Stimulated activated naive B cell treated with anti-CD40 and anti-IgM and Interleukin-4, amounts not matched to agents 10 μg/mL and 1 μg/mL and 100 μg/mL, for 72 hours (primary cell): Measurements from ENCODE around the gene BPIFB6.

Source experiments
- ATAC-seq, 2 donors: fragments of 150-1000 bp; cut with Tn5 transposase; replicated peaks; 2 replicates each; pipeline ENCODE4 v1.10.0; 2021; ENCODE audit warnings: moderate library complexity in 1 of 2
- DNase-seq: peaks from one replicate; pipeline ENCODE4 v3.0.0; 2021
- H3K27ac Mint-ChIP-seq: one replicate; pipeline ENCODE4 v1.8.0; 2022; ENCODE audit warnings: mild to moderate bottlenecking, mixed read lengths
- H3K27me3 Mint-ChIP-seq, 2 donors: one replicate each; pipeline ENCODE4 v1.8.0; 2022; ENCODE audit warnings: mixed read lengths in 2 of 2
- H3K36me3 Mint-ChIP-seq, 2 donors: one replicate each; pipeline ENCODE4 v1.8.0; 2022; ENCODE audit warnings: mixed read lengths in 2 of 2, mild to moderate bottlenecking in 1 of 2
- H3K4me1 Mint-ChIP-seq, 2 donors: one replicate each; pipeline ENCODE4 v1.8.0; 2022; ENCODE audit warnings: mixed read lengths in 2 of 2, mild to moderate bottlenecking in 1 of 2
- H3K4me3 Mint-ChIP-seq, 2 donors: one replicate each; pipeline ENCODE4 v1.8.0; 2022; ENCODE audit warnings: mild to moderate bottlenecking in 2 of 2, mixed read lengths in 2 of 2, moderate library complexity in 1 of 2
- H3K9me3 Mint-ChIP-seq, 2 donors: one replicate each; pipeline ENCODE4 v1.8.0; 2022; ENCODE audit warnings: mixed read lengths in 2 of 2, mild to moderate bottlenecking in 1 of 2

The BPIFB6 gene

DNA sequence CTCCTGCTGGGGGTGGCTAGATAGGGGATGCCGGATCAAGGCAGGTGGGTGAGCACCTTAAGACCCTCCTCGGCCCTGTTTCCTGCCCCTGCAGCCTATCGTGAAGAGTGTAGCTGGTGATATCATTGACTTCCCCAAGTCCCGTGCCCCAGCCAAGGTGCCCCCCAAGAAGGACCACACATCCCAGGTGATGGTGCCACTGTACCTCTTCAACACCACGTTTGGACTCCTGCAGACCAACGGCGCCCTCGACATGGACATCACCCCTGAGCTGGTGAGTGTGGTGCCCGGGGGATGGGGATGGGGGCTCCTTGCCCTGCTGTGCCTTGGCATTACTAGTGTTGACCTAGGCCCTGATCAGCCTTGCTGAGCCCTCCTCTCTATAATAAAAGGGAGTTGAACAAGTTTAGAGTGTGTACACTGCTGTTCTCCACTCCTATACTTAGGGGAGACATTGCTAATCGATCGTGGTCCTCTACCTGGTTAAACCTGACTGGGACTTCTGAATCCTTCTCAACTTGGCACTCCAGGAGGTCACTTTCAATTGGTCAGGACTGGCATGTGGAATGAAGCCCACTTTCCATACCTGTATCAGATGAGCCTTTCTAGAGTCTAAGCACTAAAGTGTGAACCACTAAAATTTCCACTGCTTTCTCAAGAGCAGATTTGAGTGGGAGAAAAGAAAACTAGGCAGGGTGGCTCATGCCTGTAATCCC, 33.3 kb downstream of the BPIFB6 start:
- no peaks in the 10 kb centered on the region for H3K4me1 Mint-ChIP-seq
- H3K27me3 Mint-ChIP-seq = peaks cover 0 to 6% of the 10 kb centered on the region in 2 donors
- ATAC-seq (no peak), DNase-seq (no peak)
- H3K9me3 Mint-ChIP-seq = no peaks in the 10 kb centered on the region
- H3K27ac Mint-ChIP-seq = no peak overlapping the region
- H3K36me3 Mint-ChIP-seq = no peaks in the 10 kb centered on the region
- no peak overlapping the region for H3K4me3 Mint-ChIP-seq

DNA sequence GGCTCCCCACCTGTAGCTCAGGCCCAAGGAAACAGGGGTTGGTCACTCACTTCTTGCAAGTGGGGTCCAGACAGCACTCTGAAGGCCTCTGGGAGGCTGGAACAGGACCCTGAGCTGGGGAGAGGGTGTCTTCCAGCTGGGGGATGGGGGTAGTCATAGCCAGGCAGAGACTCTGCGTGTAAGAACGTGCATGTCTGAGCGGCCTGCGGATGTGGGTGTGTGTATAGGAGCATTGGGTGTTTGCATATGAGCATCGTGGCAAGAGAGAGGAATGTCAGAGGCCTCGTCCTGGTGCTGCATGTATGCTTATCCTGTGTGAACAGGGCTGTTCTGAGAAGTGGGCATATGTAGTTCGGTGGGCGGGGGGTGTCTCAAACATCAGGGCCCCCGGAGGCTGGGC, 34.3 kb downstream of the BPIFB6 start:
- DNase-seq (no peak), ATAC-seq (no peak)
- no peak overlapping the region for H3K4me3 Mint-ChIP-seq
- H3K9me3 Mint-ChIP-seq = no peaks in the 10 kb centered on the region
- H3K4me1 Mint-ChIP-seq = peaks cover 0 to 2% of the 10 kb centered on the region in 2 donors
- H3K27ac Mint-ChIP-seq = no peak overlapping the region
- peaks cover 0 to 6% of the 10 kb centered on the region in 2 donors for H3K27me3 Mint-ChIP-seq
- no peaks in the 10 kb centered on the region for H3K36me3 Mint-ChIP-seq

DNA sequence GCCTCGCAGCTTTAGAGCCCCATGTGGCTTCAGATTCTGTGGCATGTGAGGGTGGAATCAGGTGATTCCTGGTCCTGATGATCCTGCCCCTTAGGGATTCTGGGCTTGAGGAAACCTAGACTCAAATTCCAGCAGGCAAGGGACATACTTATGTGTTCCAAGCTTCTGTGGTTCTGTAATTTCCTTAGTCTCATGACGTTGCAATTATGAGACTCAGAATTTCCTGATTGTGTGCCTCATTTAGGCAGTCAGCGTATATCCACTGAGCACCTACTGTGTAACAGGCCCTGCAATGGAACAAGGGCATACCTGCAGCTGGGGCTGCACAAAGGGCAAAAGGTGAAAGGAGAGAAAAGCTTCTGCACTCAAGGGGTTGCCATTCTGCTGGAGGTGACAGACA, 36.4 kb downstream of the BPIFB6 start:
- Mint-ChIP-seq H3K4me3 (no peak overlapping the region), H3K4me1 (peaks cover 0 to 2% of the 10 kb centered on the region in 2 donors), H3K27ac (no peak overlapping the region), H3K9me3 (no peaks in the 10 kb centered on the region), H3K36me3 (no peaks in the 10 kb centered on the region), H3K27me3 (peaks cover 0 to 6% of the 10 kb centered on the region in 2 donors)
- DNase-seq = no peak
- ATAC-seq = no peak

DNA sequence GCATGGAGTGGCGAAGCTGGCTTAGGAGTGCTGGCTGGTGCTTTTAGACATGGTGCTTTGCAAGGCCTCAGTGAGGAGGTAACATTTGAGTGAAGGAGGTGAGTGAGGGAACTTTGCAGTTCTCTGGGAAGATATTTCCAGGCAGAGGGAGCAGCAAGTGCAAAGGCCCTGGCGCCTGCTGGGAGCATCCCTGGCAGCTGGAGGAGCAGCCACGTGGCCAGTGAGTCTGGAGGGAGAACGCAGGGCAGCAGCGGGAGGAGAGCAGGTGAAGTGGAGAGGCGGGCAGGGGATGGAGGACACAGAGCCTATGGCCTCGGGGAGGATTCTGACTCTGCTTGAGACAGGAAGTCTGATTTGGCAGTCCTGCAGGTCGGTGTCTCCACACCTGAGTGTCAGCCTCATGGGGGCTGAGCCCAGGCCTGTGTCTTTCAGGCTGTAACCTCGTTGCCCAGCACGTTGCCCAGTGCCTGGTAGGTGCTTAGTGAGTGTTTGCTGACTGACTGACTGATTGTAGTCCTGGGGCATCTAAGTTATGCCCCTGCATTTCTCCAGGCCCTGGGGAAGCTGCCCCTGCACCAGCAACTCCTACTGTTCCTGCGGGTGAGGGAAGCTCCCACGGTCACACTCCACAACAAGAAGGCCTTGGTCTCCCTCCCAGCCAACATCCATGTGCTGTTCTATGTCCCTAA, 36.9 kb downstream of the BPIFB6 start:
- Mint-ChIP-seq H3K4me1 (peaks cover 0 to 2% of the 10 kb centered on the region in 2 donors), H3K27ac (no peak overlapping the region), H3K36me3 (no peaks in the 10 kb centered on the region), H3K27me3 (peaks cover 0 to 6% of the 10 kb centered on the region in 2 donors), H3K9me3 (no peaks in the 10 kb centered on the region), H3K4me3 (no peak overlapping the region)
- ATAC-seq (no peak), DNase-seq (no peak)

DNA sequence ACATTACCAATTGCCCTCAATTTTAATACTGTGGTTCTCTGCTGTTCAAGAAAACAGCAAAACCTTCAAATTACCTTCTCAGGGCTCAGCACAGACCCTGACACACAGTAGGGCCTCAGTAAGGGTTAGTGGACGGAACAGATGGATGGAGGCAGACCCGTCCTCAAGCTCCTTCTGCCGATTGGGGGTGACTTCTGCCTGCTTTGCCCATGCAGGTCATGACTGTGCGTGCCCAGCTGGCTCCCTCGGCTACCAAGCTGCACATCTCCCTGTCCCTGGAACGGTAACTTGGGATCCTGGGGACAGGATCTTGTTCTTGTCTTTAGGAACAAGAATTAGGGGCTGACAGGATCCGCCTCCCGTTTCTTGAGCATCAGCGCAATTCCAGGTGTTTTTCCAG, 38.2 kb downstream of the BPIFB6 start:
- DNase-seq = no peak
- Mint-ChIP-seq H3K27me3 (peaks cover 7 to 9% of the 10 kb centered on the region in 2 donors), H3K9me3 (no peaks in the 10 kb centered on the region), H3K4me3 (no peak overlapping the region), H3K4me1 (peaks cover 0 to 2% of the 10 kb centered on the region in 2 donors), H3K36me3 (no peaks in the 10 kb centered on the region), H3K27ac (peak overlapping the region; percentile 65)
- ATAC-seq = no peak

DNA sequence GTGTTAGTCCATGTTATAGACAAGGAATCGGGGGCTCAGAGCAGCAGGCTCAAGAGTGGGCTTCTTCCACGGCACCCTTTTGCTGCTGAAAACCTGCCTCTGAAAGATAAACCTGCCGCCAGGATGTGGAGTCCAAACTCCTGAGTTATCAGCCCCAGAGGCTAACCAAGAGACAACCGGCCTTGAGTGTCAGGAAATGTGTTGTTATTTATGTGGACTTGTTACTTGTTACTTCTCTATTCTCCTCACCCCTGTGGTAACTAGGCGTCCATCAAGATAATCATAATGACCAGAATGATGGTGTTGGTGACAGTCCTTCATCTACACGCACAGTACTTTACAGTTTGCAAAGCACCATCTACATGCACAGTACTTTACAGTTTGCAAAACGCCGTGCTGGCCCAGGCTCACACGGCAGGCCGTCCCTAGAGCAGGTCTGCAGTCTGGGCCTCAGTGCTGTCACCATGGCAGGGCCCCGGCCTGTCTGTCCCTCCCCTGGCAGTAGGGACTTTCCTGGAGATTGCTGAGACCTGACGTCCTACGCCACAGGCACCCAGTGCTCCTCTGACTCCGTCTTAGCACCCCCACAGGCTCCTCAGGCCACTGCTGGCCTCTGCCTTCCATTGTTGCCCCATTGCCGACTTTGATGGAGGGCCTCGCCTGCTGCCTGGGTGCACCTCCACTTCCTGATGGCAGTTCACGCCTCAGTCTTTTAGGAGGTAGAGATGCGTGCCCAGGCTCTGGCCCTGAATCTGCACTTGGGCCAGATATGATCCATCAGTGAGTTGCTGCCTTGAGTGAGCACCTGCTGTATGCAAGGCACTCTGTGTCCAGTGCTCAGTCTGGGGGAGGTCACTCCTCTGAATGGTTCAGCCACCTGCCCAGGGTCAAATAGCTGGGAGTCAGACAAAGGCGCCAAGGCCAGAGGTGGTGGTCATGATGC, 38.9 kb downstream of the BPIFB6 start:
- Mint-ChIP-seq H3K36me3 (no peaks in the 10 kb centered on the region), H3K4me3 (no peak overlapping the region), H3K9me3 (no peaks in the 10 kb centered on the region), H3K27me3 (peaks cover 12 to 16% of the 10 kb centered on the region in 2 donors), H3K27ac (no peak overlapping the region), H3K4me1 (peaks cover 0 to 2% of the 10 kb centered on the region in 2 donors)
- DNase-seq = no peak
- ATAC-seq = no peak

DNA sequence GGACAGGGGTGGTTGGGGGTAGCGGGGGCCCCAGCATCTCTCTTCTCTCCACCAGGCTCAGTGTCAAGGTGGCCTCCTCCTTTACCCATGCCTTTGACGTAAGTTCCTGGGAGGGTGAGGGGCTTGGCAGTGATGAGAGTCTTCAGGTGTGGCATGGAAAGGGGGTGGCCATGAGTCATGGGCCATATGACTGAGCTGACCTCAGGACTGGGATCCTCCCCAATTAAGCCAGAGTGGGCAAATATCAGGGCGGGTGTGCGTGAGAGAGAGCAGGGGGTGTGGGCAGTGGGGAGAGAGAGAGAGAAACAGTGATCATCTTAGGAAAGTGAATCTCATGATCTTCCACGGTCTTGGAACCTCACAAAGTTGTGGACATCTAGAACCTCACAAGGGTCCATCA, 39.8 kb downstream of the BPIFB6 start:
- H3K4me1 Mint-ChIP-seq = peaks cover 0 to 2% of the 10 kb centered on the region in 2 donors
- peak overlapping the region; percentile 26 for H3K27ac Mint-ChIP-seq
- no peaks in the 10 kb centered on the region for H3K36me3 Mint-ChIP-seq
- H3K9me3 Mint-ChIP-seq = no peaks in the 10 kb centered on the region
- ATAC-seq = no peak
- no peak overlapping the region for H3K4me3 Mint-ChIP-seq
- no peak for DNase-seq
- H3K27me3 Mint-ChIP-seq = peaks cover 18 to 21% of the 10 kb centered on the region in 2 donors

DNA sequence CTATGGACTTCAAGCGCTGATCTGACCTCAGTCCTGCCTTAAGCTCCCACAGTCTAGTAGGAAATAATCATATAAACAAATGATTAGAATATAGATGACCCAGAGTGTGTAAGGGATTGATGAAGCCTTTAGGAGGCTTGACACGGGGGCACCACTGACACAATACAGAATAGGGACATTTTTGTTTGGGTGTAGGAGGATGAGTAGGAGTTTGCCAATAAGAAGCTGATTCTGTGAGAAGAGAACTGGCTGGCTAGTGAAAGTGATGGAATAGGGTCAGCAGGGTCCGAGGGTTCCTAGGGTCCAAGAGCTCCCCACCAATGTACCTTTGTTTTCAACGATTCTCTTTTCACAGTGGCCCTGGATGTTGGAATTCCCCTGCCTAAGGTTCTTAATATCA, 40.9 kb downstream of the BPIFB6 start:
- peaks cover 18 to 21% of the 10 kb centered on the region in 2 donors for H3K27me3 Mint-ChIP-seq
- no peaks in the 10 kb centered on the region for H3K36me3 Mint-ChIP-seq
- no peak for DNase-seq
- no peak overlapping the region for H3K4me3 Mint-ChIP-seq
- H3K27ac Mint-ChIP-seq = no peak overlapping the region
- no peaks in the 10 kb centered on the region for H3K9me3 Mint-ChIP-seq
- no peak for ATAC-seq
- H3K4me1 Mint-ChIP-seq = peaks cover 0 to 2% of the 10 kb centered on the region in 2 donors

DNA sequence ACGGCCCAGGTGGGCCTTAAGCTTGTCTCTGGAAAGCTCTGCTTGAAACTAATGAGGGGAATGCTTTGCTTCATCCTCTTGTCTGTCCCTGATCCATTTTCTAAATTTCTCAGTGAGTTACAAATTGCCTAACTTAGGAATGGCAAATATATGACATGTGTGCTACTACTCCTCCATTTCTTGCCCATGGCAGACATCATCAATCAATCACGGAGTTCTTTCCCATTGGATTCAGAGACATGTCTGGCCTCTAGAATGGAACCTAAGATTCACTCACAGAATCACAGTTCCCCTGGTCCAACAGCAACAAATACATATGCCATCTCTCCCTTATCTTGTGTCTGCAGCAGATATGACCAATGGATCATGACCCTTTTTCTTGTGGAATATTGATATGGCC, 41.4 kb downstream of the BPIFB6 start:
- Mint-ChIP-seq H3K4me3 (no peak overlapping the region), H3K36me3 (no peaks in the 10 kb centered on the region), H3K9me3 (no peaks in the 10 kb centered on the region), H3K27me3 (peaks cover 18 to 21% of the 10 kb centered on the region in 2 donors), H3K27ac (no peak overlapping the region), H3K4me1 (peaks cover 0 to 2% of the 10 kb centered on the region in 2 donors)
- DNase-seq (no peak), ATAC-seq (no peak)

DNA sequence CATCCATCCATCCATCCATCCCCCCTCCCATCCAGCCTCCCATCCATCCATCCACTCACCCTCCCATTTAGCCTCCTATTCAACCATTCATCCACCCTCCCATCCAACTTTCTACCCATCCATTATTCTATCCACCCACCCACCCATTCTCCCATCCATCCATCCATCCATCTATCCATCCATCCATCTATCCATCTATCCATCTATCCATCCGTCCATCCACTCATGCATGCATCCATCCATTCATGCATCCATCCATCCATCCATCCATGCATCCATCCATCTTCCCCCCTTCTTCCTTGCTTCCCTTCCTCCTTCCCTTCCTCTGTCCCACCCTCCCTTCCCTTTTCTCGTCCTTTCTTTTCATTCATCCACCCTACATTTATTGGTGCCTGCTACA, 43.2 kb downstream of the BPIFB6 start:
- peaks cover 0 to 2% of the 10 kb centered on the region in 2 donors for H3K4me1 Mint-ChIP-seq
- no peak for ATAC-seq

DNA sequence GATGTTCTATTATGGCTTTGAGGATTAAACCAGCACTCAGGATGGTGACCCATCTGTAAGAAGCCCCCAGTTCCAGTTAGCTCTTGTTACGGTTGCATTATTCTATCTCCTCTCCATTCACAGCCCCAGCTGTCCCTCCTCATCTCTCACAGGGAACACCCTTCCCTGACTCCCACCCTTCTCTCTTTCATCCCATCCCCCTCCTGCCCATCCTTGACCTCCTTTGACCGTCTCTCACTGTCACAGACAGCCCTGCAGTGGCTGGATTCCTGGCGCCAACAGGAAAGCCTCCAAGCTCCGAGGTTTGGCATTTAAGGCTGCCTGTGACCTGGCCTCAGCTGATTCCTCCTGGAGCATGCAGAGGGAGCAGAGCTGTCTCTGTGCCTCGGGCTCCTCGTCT, 43.8 kb downstream of the BPIFB6 start:
- H3K9me3 Mint-ChIP-seq = no peaks in the 10 kb centered on the region
- H3K4me1 Mint-ChIP-seq = peaks cover 0 to under 1% of the 10 kb centered on the region in 2 donors
- H3K27ac Mint-ChIP-seq = no peak overlapping the region
- H3K36me3 Mint-ChIP-seq = no peaks in the 10 kb centered on the region
- DNase-seq (no peak), ATAC-seq (no peak)
- no peak overlapping the region for H3K4me3 Mint-ChIP-seq
- H3K27me3 Mint-ChIP-seq = peaks cover 15 to 18% of the 10 kb centered on the region in 2 donors

More for the DNA sequence above, 43.2 kb downstream of the BPIFB6 start:
- H3K9me3 Mint-ChIP-seq = no peaks in the 10 kb centered on the region
- peaks cover 15 to 18% of the 10 kb centered on the region in 2 donors for H3K27me3 Mint-ChIP-seq
- DNase-seq = no peak
- H3K4me3 Mint-ChIP-seq = no peak overlapping the region
- no peaks in the 10 kb centered on the region for H3K36me3 Mint-ChIP-seq
- H3K27ac Mint-ChIP-seq = no peak overlapping the region

DNA sequence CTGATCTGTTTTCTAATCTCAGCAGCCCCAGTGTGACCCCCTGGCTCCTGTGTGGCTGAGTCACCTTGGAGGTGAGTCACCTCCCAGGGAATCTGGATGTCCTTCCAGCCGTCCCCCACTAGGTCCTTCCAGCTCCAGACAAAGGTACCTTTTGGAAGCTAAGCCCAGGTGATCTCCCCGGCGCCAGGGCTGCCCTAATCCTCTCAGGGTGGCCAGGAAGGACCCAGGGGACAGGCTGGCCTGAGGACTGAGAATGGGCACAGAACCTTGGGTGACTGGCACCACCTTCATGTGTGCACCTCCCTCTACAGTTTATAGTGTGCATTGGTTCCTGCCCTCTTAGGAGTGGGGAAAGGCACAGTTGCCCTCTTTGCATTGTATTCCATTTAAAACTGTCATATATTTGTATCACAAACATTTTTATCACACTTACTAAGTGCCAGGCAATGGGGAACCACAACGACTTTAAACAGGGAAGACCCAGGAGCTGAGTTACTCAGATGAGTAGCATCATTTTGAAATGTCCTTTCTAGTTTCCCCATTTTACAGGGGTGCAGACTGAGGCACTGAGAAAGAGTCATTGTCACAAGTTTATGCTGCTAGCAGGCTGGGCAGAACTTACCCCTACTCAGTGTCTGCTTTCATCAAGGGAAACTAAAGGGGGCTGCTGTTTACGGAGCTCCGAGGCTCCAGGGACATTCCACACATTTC, 45.4 kb downstream of the BPIFB6 start:
- ATAC-seq (peak; percentile 63 to 75), DNase-seq (no peak)
- Mint-ChIP-seq H3K4me1 (no peaks in the 10 kb centered on the region), H3K27ac (no peak overlapping the region), H3K9me3 (no peaks in the 10 kb centered on the region), H3K36me3 (no peaks in the 10 kb centered on the region), H3K27me3 (peaks cover 22 to 24% of the 10 kb centered on the region in 2 donors), H3K4me3 (no peak overlapping the region)

DNA sequence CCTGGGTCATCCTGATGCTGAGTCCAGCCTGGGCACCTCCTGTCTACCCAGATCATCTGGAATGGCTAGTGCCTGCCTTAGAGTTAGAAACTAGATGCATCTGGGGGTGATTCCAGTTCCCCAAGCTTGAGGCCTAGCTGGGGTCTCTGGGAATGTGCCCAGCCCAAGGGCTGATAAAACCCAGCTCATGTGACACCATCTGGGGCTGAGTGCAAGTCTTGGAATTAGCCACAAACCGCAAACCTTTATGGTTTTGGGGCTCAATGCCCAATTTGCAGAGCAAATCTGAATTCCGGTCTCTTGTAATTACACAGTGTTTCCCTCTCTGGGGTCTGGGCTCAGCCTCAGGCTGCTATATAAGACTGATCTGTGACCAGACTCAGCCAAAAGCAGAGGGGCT, 47.8 kb downstream of the BPIFB6 start, which contains the start of gene BPIFB4:
Gene BPIFB4, plus strand, starts transcription at position 385 of the 400 bp plus-strand sequence. CDS start 1,884 bp downstream, outside the sequence.
- H3K27ac Mint-ChIP-seq = no peak within 1 kb of the TSS
- DNase-seq = no peak

More for the DNA sequence above, 47.8 kb downstream of the BPIFB6 start, which contains the start of gene BPIFB4:
- H3K4me3 Mint-ChIP-seq = no peak within 1 kb of the TSS
- H3K36me3 Mint-ChIP-seq = no peaks in the 10 kb centered on the region
- H3K27me3 Mint-ChIP-seq = peaks cover 17 to 23% of the 10 kb centered on the region in 2 donors
- ATAC-seq = no peak
- H3K9me3 Mint-ChIP-seq = no peaks in the 10 kb centered on the region
- H3K4me1 Mint-ChIP-seq = no peaks in the 10 kb centered on the region
